Gastroesophageal sphincter (tissue), 3 donors: ENCODE results near the gene TF.

Source experiments
- CTCF ChIP-seq, 4 experiments: fragments of 200-600 bp in 2 of 4; fragments of 450-650 bp in 2 of 4; sonication (generic) in 1 of 4; IDR thresholded peaks; one replicate each; pipeline ENCODE4 v1.5.1; 2017 to 2019; ENCODE audit warnings: antibody characterized with exemption in 4 of 4, mild to moderate bottlenecking in 2 of 4, moderate library complexity in 2 of 4
- EP300 ChIP-seq: sonication (generic); formaldehyde crosslinking; IDR thresholded peaks from one replicate; pipeline ENCODE4 v1.6.1; 2017; ENCODE audit warnings: antibody characterized with exemption, mild to moderate bottlenecking
- POLR2A ChIP-seq, 2 donors: fragments of 450-650 bp; IDR thresholded peaks; one replicate each; pipeline ENCODE4 v1.6.1; 2017; ENCODE audit warnings: antibody characterized with exemption in 2 of 2, mild to moderate bottlenecking in 2 of 2, moderate library complexity in 1 of 2
- POLR2AphosphoS5 ChIP-seq: sonication (generic); formaldehyde crosslinking; IDR thresholded peaks from one replicate; pipeline ENCODE4 v1.6.1; 2017; ENCODE audit warnings: antibody characterized with exemption

DNA sequence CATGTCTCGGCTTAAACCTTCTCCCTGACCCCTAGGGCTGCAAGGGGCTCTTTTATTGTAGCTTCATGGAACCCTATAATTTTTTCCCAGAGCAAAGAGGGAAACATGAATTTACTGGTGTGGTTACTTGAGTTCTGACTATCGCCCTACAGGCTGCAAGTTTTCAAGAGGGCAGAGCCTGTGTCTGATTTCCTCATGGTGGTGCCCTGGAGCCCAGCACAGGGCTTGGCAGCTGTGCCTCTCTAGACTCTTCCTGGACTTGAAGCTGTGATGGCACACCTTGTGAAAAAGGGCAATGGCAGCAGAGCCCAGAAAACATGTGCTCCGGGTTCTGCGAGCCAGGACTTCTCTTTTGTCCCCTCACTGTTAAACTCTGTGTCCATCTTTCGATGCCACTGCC lies 34.2 kb upstream of the TF start:
- no peak for TF ChIP-seq CTCF (IDR thresholded peaks at IDR 0.05)
- no peak for TF ChIP-seq EP300
- no peak for TF ChIP-seq POLR2AphosphoS5
- no peak for TF ChIP-seq POLR2A (IDR thresholded peaks at IDR 0.05)
